Measurements from ENCODE around the gene RAMP3.
"Not testable (repeated sequence)": the region's sequence is repeated elsewhere in the genome, so short reads cannot be mapped to it uniquely, and the experiment has no call there.

Gene RAMP3

DNA sequence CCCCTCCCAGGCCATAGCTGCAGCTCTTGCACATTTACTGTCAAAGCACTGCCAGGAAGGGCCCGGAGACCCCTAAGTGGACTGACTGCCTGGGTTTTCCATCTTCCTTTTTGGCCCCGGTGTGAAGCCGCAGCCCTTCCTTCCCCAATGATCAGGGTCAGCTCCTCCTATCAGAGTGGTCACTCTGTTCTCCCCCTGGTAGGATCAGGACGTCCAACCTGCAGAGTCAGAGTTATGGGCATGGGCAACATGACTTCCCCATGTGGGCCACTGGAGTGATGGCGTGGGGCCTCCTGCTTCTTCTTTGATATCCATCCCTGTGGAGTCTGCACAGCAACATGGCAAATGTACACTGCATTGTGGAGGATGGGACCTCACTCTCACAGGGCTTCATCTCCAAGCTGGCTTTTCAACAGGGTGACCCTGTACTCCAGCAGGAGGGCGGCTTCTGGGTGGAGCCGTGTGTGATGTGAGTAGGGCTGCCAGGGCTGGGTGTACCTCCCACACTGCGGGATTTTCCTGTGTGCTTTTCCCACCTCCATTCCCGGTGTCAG is 6.4 kb upstream of the RAMP3 start:
- peaks cover 3% of the 10 kb centered on the region for H3K4me1 ChIP-seq (ENCODE audit: low read depth, poor library complexity, severe bottlenecking)
- H3K27ac ChIP-seq, result no peak overlapping the region
- no peak overlapping the region for H3K4me2 ChIP-seq
- H3K9ac ChIP-seq, result no peak overlapping the region
- no peak overlapping the region for H3K4me3 ChIP-seq (IDR thresholded peaks at IDR 0.05; ENCODE audit: insufficient read depth, low read depth, low read length)
- H4K20me1 ChIP-seq (ENCODE audit: insufficient read depth), result no peaks in the 10 kb centered on the region
- H3K36me3 ChIP-seq (ENCODE audit: insufficient read depth), result no peaks in the 10 kb centered on the region
- no peak overlapping the region for H2AFZ ChIP-seq (ENCODE audit: low read depth)
- H3K27me3 ChIP-seq (ENCODE audit: insufficient read depth, low read depth), result no peaks in the 10 kb centered on the region
- no peaks in the 10 kb centered on the region for H3K79me2 ChIP-seq (ENCODE audit: insufficient read depth, low read depth)
- no peak for TF ChIP-seq CTCF (conservative IDR thresholded peaks at IDR 0.05; ENCODE audit: low read depth, low read length)

- TF ChIP-seq CTCF (conservative IDR thresholded peaks at IDR 0.05; ENCODE audit: low read depth, low read length), result no peak
- no peaks in the 10 kb centered on the region for H4K20me1 ChIP-seq (ENCODE audit: insufficient read depth)
- no peak overlapping the region for H3K4me3 ChIP-seq (IDR thresholded peaks at IDR 0.05; ENCODE audit: insufficient read depth, low read depth, low read length)
- peaks cover 3% of the 10 kb centered on the region for H3K4me1 ChIP-seq (ENCODE audit: low read depth, poor library complexity, severe bottlenecking)
- no peak overlapping the region for H2AFZ ChIP-seq (ENCODE audit: low read depth)
- no peaks in the 10 kb centered on the region for H3K27me3 ChIP-seq (ENCODE audit: insufficient read depth, low read depth)
- H3K27ac ChIP-seq, result no peak overlapping the region
- H3K4me2 ChIP-seq, result no peak overlapping the region
- H3K79me2 ChIP-seq (ENCODE audit: insufficient read depth, low read depth), result no peaks in the 10 kb centered on the region
- H3K9ac ChIP-seq, result no peak overlapping the region
- H3K36me3 ChIP-seq (ENCODE audit: insufficient read depth), result no peaks in the 10 kb centered on the region
These were observed 5.6 kb upstream of the RAMP3 start for GRCh38 chr7:45151967-45152366.

DNA sequence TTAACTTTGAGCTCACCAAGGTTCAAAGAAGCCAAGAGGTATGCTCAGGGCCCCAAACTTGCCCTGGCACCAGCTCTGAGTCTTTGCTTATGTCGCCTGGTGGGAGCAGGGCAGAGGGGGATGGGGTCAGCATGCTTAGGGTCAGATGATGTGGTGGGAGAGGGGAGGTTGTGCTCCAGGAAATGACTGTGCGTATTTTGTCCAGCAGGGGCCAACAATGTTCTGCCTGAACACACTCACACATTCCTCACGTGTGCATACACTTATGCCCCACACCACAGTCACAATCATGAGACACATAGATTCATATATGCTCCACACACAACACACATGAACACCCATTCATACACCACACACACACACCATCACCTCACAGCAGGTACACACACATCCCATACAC is 4.4 kb upstream of the RAMP3 start:
- Histone ChIP-seq H3K79me2 (ENCODE audit: insufficient read depth, low read depth) (no peaks in the 10 kb centered on the region), H3K36me3 (ENCODE audit: insufficient read depth) (no peaks in the 10 kb centered on the region), H3K27ac (no peak overlapping the region), H2AFZ (ENCODE audit: low read depth) (no peak overlapping the region), H3K9ac (no peak overlapping the region), H4K20me1 (ENCODE audit: insufficient read depth) (no peaks in the 10 kb centered on the region), H3K4me3 (IDR thresholded peaks at IDR 0.05; ENCODE audit: insufficient read depth, low read depth, low read length) (no peak overlapping the region), H3K4me2 (no peak overlapping the region), H3K27me3 (ENCODE audit: insufficient read depth, low read depth) (no peaks in the 10 kb centered on the region), H3K4me1 (ENCODE audit: low read depth, poor library complexity, severe bottlenecking) (peaks cover 3% of the 10 kb centered on the region)
- TF ChIP-seq CTCF (conservative IDR thresholded peaks at IDR 0.05; ENCODE audit: low read depth, low read length), result no peak

GRCh38 chr7:45153861-45154260 is 3.7 kb upstream of the RAMP3 start:
- H3K4me3 ChIP-seq (IDR thresholded peaks at IDR 0.05; ENCODE audit: insufficient read depth, low read depth, low read length), result not testable (repeated sequence)

GRCh38 chr7:45155357-45155900 is 2.2 kb upstream of the RAMP3 start:
- H3K4me3 ChIP-seq (IDR thresholded peaks at IDR 0.05; ENCODE audit: insufficient read depth, low read depth, low read length), result no peak overlapping the region
- H4K20me1 ChIP-seq (ENCODE audit: insufficient read depth), result no peaks in the 10 kb centered on the region
- H3K36me3 ChIP-seq (ENCODE audit: insufficient read depth), result no peaks in the 10 kb centered on the region
- no peak overlapping the region for H3K4me2 ChIP-seq
- peaks cover 3% of the 10 kb centered on the region for H3K4me1 ChIP-seq (ENCODE audit: low read depth, poor library complexity, severe bottlenecking)
- H2AFZ ChIP-seq (ENCODE audit: low read depth), result no peak overlapping the region
- H3K79me2 ChIP-seq (ENCODE audit: insufficient read depth, low read depth), result no peaks in the 10 kb centered on the region
- H3K27ac ChIP-seq, result no peak overlapping the region
- TF ChIP-seq CTCF (conservative IDR thresholded peaks at IDR 0.05; ENCODE audit: low read depth, low read length), result no peak
- no peak overlapping the region for H3K9ac ChIP-seq
- no peaks in the 10 kb centered on the region for H3K27me3 ChIP-seq (ENCODE audit: insufficient read depth, low read depth)

More at GRCh38 chr7:45153861-45154260, 3.7 kb upstream of the RAMP3 start:
- H2AFZ ChIP-seq (ENCODE audit: low read depth); H3K4me1 ChIP-seq (ENCODE audit: low read depth, poor library complexity, severe bottlenecking); H3K27ac ChIP-seq; H4K20me1 ChIP-seq (ENCODE audit: insufficient read depth); H3K27me3 ChIP-seq (ENCODE audit: insufficient read depth, low read depth); H3K36me3 ChIP-seq (ENCODE audit: insufficient read depth); H3K4me2 ChIP-seq; H3K79me2 ChIP-seq (ENCODE audit: insufficient read depth, low read depth); H3K9ac ChIP-seq: not testable (repeated sequence)
